ENCODE results near the gene AFAP1L2.

GRCh38 chr10:114271075-114271778 lies 133.1 kb downstream of the AFAP1L2 start:
- TF ChIP-seq CSRNP3 (CRISPR knock-in tag; IDR thresholded peaks at IDR 0.05), result no peak
- TF ChIP-seq TCF4 (CRISPR knock-in tag; IDR thresholded peaks at IDR 0.05; ENCODE audit: borderline replicate concordance), result no peak
- no peak for TF ChIP-seq CSDC2 (CRISPR knock-in tag; IDR thresholded peaks at IDR 0.05)
- TF ChIP-seq ZC3H10 (CRISPR knock-in tag; IDR thresholded peaks at IDR 0.05), result no peak
- no peak for TF ChIP-seq ZFP30 (CRISPR knock-in tag; IDR thresholded peaks at IDR 0.05)
- no peak for TF ChIP-seq ARNTL (CRISPR knock-in tag; IDR thresholded peaks at IDR 0.05; ENCODE audit: borderline replicate concordance, low read depth)
- TF ChIP-seq SNAI2 (CRISPR knock-in tag; IDR thresholded peaks at IDR 0.05), result no peak
- no peak for TF ChIP-seq RARB (CRISPR knock-in tag; IDR thresholded peaks at IDR 0.05)
- no peak for TF ChIP-seq POU6F1 (CRISPR knock-in tag; IDR thresholded peaks at IDR 0.05; ENCODE audit: borderline replicate concordance, low read depth)
- TF ChIP-seq PATZ1 (CRISPR knock-in tag; IDR thresholded peaks at IDR 0.05; ENCODE audit: borderline replicate concordance), result no peak
- TF ChIP-seq ISL1 (CRISPR knock-in tag; IDR thresholded peaks at IDR 0.05), result no peak; the same call in 1 of the 2 replicates
